ENCODE results near the gene ATP8B3.

The ATP8B3 gene

GRCh38 chr19:1751367-1752008 lies 60.6 kb downstream of the ATP8B3 start:
- no peak overlapping the region for H3K4me3 ChIP-seq (ENCODE audit: low read depth, low read length)
- H3K27me3 ChIP-seq (ENCODE audit: insufficient read depth, low read length) = peaks cover 76% of the 10 kb centered on the region
- H3K79me2 ChIP-seq (ENCODE audit: control insufficient read depth, insufficient read depth, low read length, unreplicated experiment) = no peaks in the 10 kb centered on the region
- H3K4me1 ChIP-seq (ENCODE audit: control insufficient read depth, insufficient read depth, low read length, unreplicated experiment) = peaks cover 16% of the 10 kb centered on the region
- no peak overlapping the region for H2AFZ ChIP-seq (ENCODE audit: low read length, unreplicated experiment)
- no peaks in the 10 kb centered on the region for H3K36me3 ChIP-seq (ENCODE audit: insufficient read depth, low read length)
- no peak overlapping the region for H3K27ac ChIP-seq (ENCODE audit: low read depth, low read length)

DNA sequence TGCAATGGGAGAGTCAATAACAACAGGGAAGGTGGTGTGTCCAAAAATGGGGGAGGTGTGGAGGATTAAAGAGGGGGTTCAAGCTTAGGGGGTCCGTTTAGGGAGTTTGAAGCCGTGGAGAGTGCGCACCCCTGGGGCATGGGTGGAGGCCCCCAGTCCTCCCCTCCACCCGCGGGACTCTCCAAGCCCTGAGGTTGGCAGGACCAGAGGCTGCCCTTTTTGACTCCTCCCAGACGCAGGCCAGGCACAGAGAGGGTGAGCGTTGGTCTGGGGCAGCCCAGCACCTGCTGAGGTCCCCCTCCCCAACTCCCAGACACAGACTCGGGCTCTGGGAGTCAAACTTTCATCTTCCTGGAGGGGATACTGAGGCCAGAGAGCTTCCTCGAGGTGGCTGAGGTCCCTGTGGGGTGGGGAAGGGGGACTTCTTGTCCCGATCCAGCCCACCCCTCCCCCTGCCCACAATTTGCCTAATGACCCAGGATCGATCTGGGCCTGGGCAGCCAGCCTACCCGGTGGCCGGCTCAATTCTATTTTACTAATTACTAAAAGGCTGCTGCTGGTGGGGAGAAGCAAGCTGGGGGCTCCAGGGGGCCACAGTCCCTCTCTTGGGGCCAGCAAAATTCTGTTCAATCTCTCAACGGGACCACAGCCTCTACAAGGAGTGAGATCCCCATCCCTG lies 61.6 kb downstream of the ATP8B3 start:
- Histone ChIP-seq H3K4me1 (ENCODE audit: control insufficient read depth, insufficient read depth, low read length, unreplicated experiment) (peaks cover 19% of the 10 kb centered on the region), H3K4me3 (ENCODE audit: low read depth, low read length) (no peak overlapping the region; the same call in 1 of the 2 replicates), H3K27me3 (ENCODE audit: insufficient read depth, low read length) (peaks cover 67% of the 10 kb centered on the region), H3K79me2 (ENCODE audit: control insufficient read depth, insufficient read depth, low read length, unreplicated experiment) (no peaks in the 10 kb centered on the region), H3K36me3 (ENCODE audit: insufficient read depth, low read length) (no peaks in the 10 kb centered on the region), H2AFZ (ENCODE audit: low read length, unreplicated experiment) (no peak overlapping the region), H3K27ac (ENCODE audit: low read depth, low read length) (no peak overlapping the region)

GRCh38 chr19:1749373-1750342 lies 62.4 kb downstream of the ATP8B3 start:
- H3K27ac ChIP-seq (ENCODE audit: low read depth, low read length) = no peak overlapping the region
- H3K4me1 ChIP-seq (ENCODE audit: control insufficient read depth, insufficient read depth, low read length, unreplicated experiment) = peaks cover 24% of the 10 kb centered on the region
- peak overlapping the region; percentile 37; the same call in 1 of the 2 replicates for H3K4me3 ChIP-seq (ENCODE audit: low read depth, low read length)
- H3K27me3 ChIP-seq (ENCODE audit: insufficient read depth, low read length) = peaks cover 66% of the 10 kb centered on the region
- no peaks in the 10 kb centered on the region for H3K79me2 ChIP-seq (ENCODE audit: control insufficient read depth, insufficient read depth, low read length, unreplicated experiment)
- H2AFZ ChIP-seq (ENCODE audit: low read length, unreplicated experiment) = no peak overlapping the region
- no peaks in the 10 kb centered on the region for H3K36me3 ChIP-seq (ENCODE audit: insufficient read depth, low read length)

DNA sequence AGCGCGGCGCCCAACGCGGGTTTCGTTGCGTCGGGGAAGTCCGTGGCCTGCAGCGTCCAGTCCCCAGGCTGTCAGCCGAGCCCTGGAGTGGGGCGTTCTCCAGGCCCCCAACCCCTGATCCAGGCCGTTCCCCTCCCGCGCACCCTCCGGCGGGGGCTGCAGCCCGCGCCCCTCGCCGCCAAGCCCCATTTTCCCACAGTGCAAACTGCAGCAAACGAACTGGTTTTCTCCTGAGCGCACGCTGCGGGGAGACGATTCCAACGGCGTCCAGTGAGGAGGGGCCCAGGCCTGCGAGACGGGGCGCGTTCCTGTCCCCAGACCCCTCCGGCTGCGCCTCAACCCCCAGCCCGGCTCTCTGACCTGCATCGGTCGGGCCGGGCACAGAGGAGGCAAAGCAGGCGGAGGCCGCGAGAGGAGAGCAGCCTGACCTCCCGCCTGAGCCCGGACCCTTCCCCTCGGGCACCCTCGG lies 63.2 kb downstream of the ATP8B3 start:
- Histone ChIP-seq H3K27me3 (ENCODE audit: insufficient read depth, low read length) (peaks cover 63% of the 10 kb centered on the region), H3K27ac (ENCODE audit: low read depth, low read length) (no peak overlapping the region), H3K4me1 (ENCODE audit: control insufficient read depth, insufficient read depth, low read length, unreplicated experiment) (peaks cover 24% of the 10 kb centered on the region), H2AFZ (ENCODE audit: low read length, unreplicated experiment) (no peak overlapping the region), H3K4me3 (ENCODE audit: low read depth, low read length) (no peak overlapping the region), H3K79me2 (ENCODE audit: control insufficient read depth, insufficient read depth, low read length, unreplicated experiment) (no peaks in the 10 kb centered on the region), H3K36me3 (ENCODE audit: insufficient read depth, low read length) (no peaks in the 10 kb centered on the region)

DNA sequence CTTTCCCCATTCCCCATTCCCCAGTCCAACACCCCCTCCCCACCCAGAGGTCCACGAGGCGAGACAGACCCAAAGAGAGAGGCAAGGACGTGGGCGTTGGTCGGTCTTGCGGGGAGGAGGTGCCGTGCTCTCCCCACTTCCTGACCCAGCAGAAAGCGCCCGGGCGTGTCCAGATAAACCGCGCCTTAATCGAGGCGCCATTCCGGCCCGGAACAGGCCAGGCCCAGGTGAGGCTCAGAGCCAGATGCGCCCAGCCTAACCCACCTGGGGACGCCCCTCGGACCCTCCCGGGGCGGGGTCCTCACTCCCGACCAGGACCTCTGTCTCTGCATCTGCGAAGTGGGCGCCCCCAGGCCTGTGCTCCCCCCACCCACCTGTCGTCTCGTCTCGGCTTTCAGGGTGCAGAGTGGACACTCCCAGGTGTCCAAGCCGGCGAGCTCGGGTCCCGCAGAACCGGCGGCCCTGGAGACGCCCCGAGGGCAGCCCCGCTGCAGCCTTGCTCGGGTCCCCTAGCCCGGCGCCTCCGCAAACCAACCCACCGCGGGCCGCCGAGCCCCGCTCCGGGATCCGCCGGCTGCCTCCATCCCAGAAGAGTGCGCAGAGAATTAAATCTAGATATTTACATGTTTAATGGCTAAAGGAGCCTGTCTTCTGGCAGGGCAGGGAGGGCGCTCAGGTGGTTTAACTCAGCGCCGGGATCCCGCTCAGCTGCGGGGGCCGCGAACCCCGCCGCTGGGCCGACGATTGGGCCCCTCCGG lies 63.8 kb downstream of the ATP8B3 start:
- H3K4me3 ChIP-seq (ENCODE audit: low read depth, low read length) = no peak overlapping the region
- no peaks in the 10 kb centered on the region for H3K79me2 ChIP-seq (ENCODE audit: control insufficient read depth, insufficient read depth, low read length, unreplicated experiment)
- peaks cover 63% of the 10 kb centered on the region for H3K27me3 ChIP-seq (ENCODE audit: insufficient read depth, low read length)
- H3K36me3 ChIP-seq (ENCODE audit: insufficient read depth, low read length) = no peaks in the 10 kb centered on the region
- peaks cover 24% of the 10 kb centered on the region for H3K4me1 ChIP-seq (ENCODE audit: control insufficient read depth, insufficient read depth, low read length, unreplicated experiment)
- no peak overlapping the region for H2AFZ ChIP-seq (ENCODE audit: low read length, unreplicated experiment)
- no peak overlapping the region for H3K27ac ChIP-seq (ENCODE audit: low read depth, low read length)

- no peaks in the 10 kb centered on the region for H3K79me2 ChIP-seq (ENCODE audit: control insufficient read depth, insufficient read depth, low read length, unreplicated experiment)
- H3K4me1 ChIP-seq (ENCODE audit: control insufficient read depth, insufficient read depth, low read length, unreplicated experiment) = peaks cover 24% of the 10 kb centered on the region
- H3K4me3 ChIP-seq (ENCODE audit: low read depth, low read length) = no peak overlapping the region
- peaks cover 56% of the 10 kb centered on the region for H3K27me3 ChIP-seq (ENCODE audit: insufficient read depth, low read length)
- H3K36me3 ChIP-seq (ENCODE audit: insufficient read depth, low read length) = no peaks in the 10 kb centered on the region
- H2AFZ ChIP-seq (ENCODE audit: low read length, unreplicated experiment) = no peak overlapping the region
- H3K27ac ChIP-seq (ENCODE audit: low read depth, low read length) = no peak overlapping the region
Measured at GRCh38 chr19:1747285-1748114, 64.6 kb downstream of the ATP8B3 start.

GRCh38 chr19:1746401-1747284 lies 65.4 kb downstream of the ATP8B3 start:
- Histone ChIP-seq H3K27ac (ENCODE audit: low read depth, low read length) (no peak overlapping the region), H3K36me3 (ENCODE audit: insufficient read depth, low read length) (no peaks in the 10 kb centered on the region), H3K4me1 (ENCODE audit: control insufficient read depth, insufficient read depth, low read length, unreplicated experiment) (peaks cover 24% of the 10 kb centered on the region), H3K4me3 (ENCODE audit: low read depth, low read length) (no peak overlapping the region), H2AFZ (ENCODE audit: low read length, unreplicated experiment) (no peak overlapping the region), H3K27me3 (ENCODE audit: insufficient read depth, low read length) (peaks cover 48% of the 10 kb centered on the region), H3K79me2 (ENCODE audit: control insufficient read depth, insufficient read depth, low read length, unreplicated experiment) (no peaks in the 10 kb centered on the region)

- Histone ChIP-seq H3K79me2 (ENCODE audit: control insufficient read depth, insufficient read depth, low read length, unreplicated experiment) (no peaks in the 10 kb centered on the region), H3K27ac (ENCODE audit: low read depth, low read length) (no peak overlapping the region), H3K4me3 (ENCODE audit: low read depth, low read length) (peak overlapping the region; percentile 47; the same call in 1 of the 2 replicates), H3K36me3 (ENCODE audit: insufficient read depth, low read length) (no peaks in the 10 kb centered on the region), H3K4me1 (ENCODE audit: control insufficient read depth, insufficient read depth, low read length, unreplicated experiment) (peaks cover 24% of the 10 kb centered on the region), H3K27me3 (ENCODE audit: insufficient read depth, low read length) (peaks cover 37% of the 10 kb centered on the region), H2AFZ (ENCODE audit: low read length, unreplicated experiment) (no peak overlapping the region)
Measured at GRCh38 chr19:1745589-1746031, 66.5 kb downstream of the ATP8B3 start.

Data from ACC112 (cell line).